Hematopoietic multipotent progenitor cell treated with erythropoietin and hydrocortisone succinate and interleukin-3 and kit ligand, for 8 days (in vitro differentiated cells): ENCODE measurements around the gene GATA5.
"Not testable (repeated sequence)": the region's sequence is repeated elsewhere in the genome, so short reads cannot be mapped to it uniquely, and the experiment has no call there.

Source experiments
- DNase-seq: peaks from one replicate; pipeline ENCODE4 v3.0.0-alpha.2; 2015

The GATA5 gene

GRCh38 chr20:62427172-62428001 is 48.4 kb downstream of the GATA5 start, which contains the start of gene RBBP8NL:
TSS of gene RBBP8NL (minus strand) at chr20:62427539. CDS start at chr20:62419647, 7,892 bp downstream.
- DNase-seq = no peak

GRCh38 chr20:62426699-62427131 is 49.1 kb downstream of the GATA5 start:
- no peak for DNase-seq

- not testable (repeated sequence) for DNase-seq
These were observed 49.8 kb downstream of the GATA5 start for GRCh38 chr20:62426059-62426348.

GRCh38 chr20:62425281-62426058 is 50.3 kb downstream of the GATA5 start:
- DNase-seq = no peak

GRCh38 chr20:62424249-62425107 is 51.3 kb downstream of the GATA5 start:
- no peak for DNase-seq

GRCh38 chr20:62423326-62423706 is 52.5 kb downstream of the GATA5 start:
- peak; percentile 31 for DNase-seq

- DNase-seq = no peak
These were observed 53.0 kb downstream of the GATA5 start for GRCh38 chr20:62422636-62423325.

GRCh38 chr20:62421716-62421990 is 54.1 kb downstream of the GATA5 start:
- no peak for DNase-seq

GRCh38 chr20:62420846-62421715 is 54.7 kb downstream of the GATA5 start:
- no peak for DNase-seq

- DNase-seq = no peak
These were observed 56.0 kb downstream of the GATA5 start for GRCh38 chr20:62419759-62420158.

- peak; percentile 41 for DNase-seq
These were observed 56.9 kb downstream of the GATA5 start for GRCh38 chr20:62418709-62419487.

- no peak for DNase-seq
These were observed 57.6 kb downstream of the GATA5 start for GRCh38 chr20:62417981-62418708.

- no peak for DNase-seq
These were observed 58.9 kb downstream of the GATA5 start for GRCh38 chr20:62416651-62417637.

- DNase-seq = no peak
These were observed 60.3 kb downstream of the GATA5 start for GRCh38 chr20:62415354-62416111.

- DNase-seq = no peak
These were observed 61.8 kb downstream of the GATA5 start for GRCh38 chr20:62413896-62414481.
